ENCODE results near the gene CFAP45. TPM values are rescaled to one million over a fixed set of nuclear protein-coding genes. Genes with fewer than 3 reads are reported as not detected.

CFAP45 gene
- 1 to 10 TPM; 1.0 to 1.3 TPM for total RNA-seq

- Mint-ChIP-seq H3K4me3 (no peak within 1 kb of the TSS), H3K27me3 (peaks cover 7% of the 10 kb centered on the region), H3K27ac (no peak within 1 kb of the TSS), H3K36me3 (ENCODE audit: low read depth) (no peaks in the 10 kb centered on the region), H3K9me3 (no peaks in the 10 kb centered on the region), H3K4me1 (peaks cover 2% of the 10 kb centered on the region)
- ChIA-PET POLR2A (interaction anchor here (1.3 to 1.8 kb wide), 2 partner anchors 16 to 23 kb away, joined by 4 to 6 read pairs; no protein-coding TSS in a partner anchor), CTCF (interaction anchor here (2.0 kb wide), 1 partner anchor 107 kb away, joined by 6 read pairs; no protein-coding TSS in a partner anchor)
- DNase-seq, result peak; percentile 38
These were observed at the start of gene CFAP45 for GRCh38 chr1:159900086-159900680. CFAP45 (minus strand) TSS chr1:159900165; CDS start chr1:159900098, 67 bp downstream.

- Mint-ChIP-seq H3K36me3 (ENCODE audit: low read depth) (no peaks in the 10 kb centered on the region), H3K27ac (no peak overlapping the region), H3K9me3 (no peaks in the 10 kb centered on the region), H3K4me3 (no peak overlapping the region), H3K4me1 (peaks cover 5% of the 10 kb centered on the region), H3K27me3 (peaks cover 71% of the 10 kb centered on the region)
- ChIA-PET CTCF (interaction anchor here (1.7 kb wide), 1 partner anchor 57 kb away, joined by 5 read pairs; no protein-coding TSS in a partner anchor), POLR2A (no interaction called here)
- DNase-seq, result no peak
These were observed 49.2 kb upstream of the CFAP45 start for GRCh38 chr1:159949123-159949522.

GRCh38 chr1:159947942-159948341, 48.0 kb upstream of the CFAP45 start:
- H3K27ac Mint-ChIP-seq, result no peak overlapping the region
- POLR2A ChIA-PET, result no interaction called here

GRCh38 chr1:159946242-159947187, 46.5 kb upstream of the CFAP45 start:
- Mint-ChIP-seq H3K4me1 (peaks cover 5% of the 10 kb centered on the region), H3K4me3 (no peak overlapping the region), H3K27ac (no peak overlapping the region), H3K9me3 (no peaks in the 10 kb centered on the region), H3K27me3 (peaks cover 68% of the 10 kb centered on the region), H3K36me3 (ENCODE audit: low read depth) (no peaks in the 10 kb centered on the region)
- ChIA-PET CTCF (interaction anchor here (1.0 to 1.5 kb wide), 2 partner anchors 54 to 59 kb away, joined by 3 to 4 read pairs; no protein-coding TSS in a partner anchor), POLR2A (no interaction called here)
- DNase-seq, result no peak

More at GRCh38 chr1:159947942-159948341, 48.0 kb upstream of the CFAP45 start:
- CTCF ChIA-PET, result no interaction called here
- Mint-ChIP-seq H3K4me3 (no peak overlapping the region), H3K27me3 (peaks cover 73% of the 10 kb centered on the region), H3K9me3 (no peaks in the 10 kb centered on the region), H3K4me1 (peaks cover 5% of the 10 kb centered on the region), H3K36me3 (ENCODE audit: low read depth) (no peaks in the 10 kb centered on the region)
- no peak for DNase-seq

GRCh38 chr1:159945483-159946241, 45.7 kb upstream of the CFAP45 start, which contains the start of gene IGSF9:
IGSF9 (minus strand) TSS chr1:159945613; CDS start chr1:159943454, 2,159 bp downstream.
- peaks cover 63% of the 10 kb centered on the region for H3K27me3 Mint-ChIP-seq
- ChIA-PET CTCF (interaction anchor here (1.0 to 1.5 kb wide), 3 partner anchors 8 to 60 kb away, joined by 3 to 4 read pairs (median 3); no protein-coding TSS in a partner anchor), POLR2A (no interaction called here)
- H3K9me3 Mint-ChIP-seq, result no peaks in the 10 kb centered on the region
- no peak within 1 kb of the TSS for H3K4me3 Mint-ChIP-seq
- peak; percentile 42 for DNase-seq
- H3K4me1 Mint-ChIP-seq, result peaks cover 5% of the 10 kb centered on the region
- no peak within 1 kb of the TSS for H3K27ac Mint-ChIP-seq
- no peaks in the 10 kb centered on the region for H3K36me3 Mint-ChIP-seq (ENCODE audit: low read depth)

- H3K27ac Mint-ChIP-seq, result no peak overlapping the region
- no peak overlapping the region for H3K4me3 Mint-ChIP-seq
- H3K4me1 Mint-ChIP-seq, result peaks cover 5% of the 10 kb centered on the region
- POLR2A ChIA-PET, result no interaction called here
- H3K36me3 Mint-ChIP-seq (ENCODE audit: low read depth), result no peaks in the 10 kb centered on the region
- DNase-seq, result no peak
- H3K27me3 Mint-ChIP-seq, result peaks cover 62% of the 10 kb centered on the region
- H3K9me3 Mint-ChIP-seq, result no peaks in the 10 kb centered on the region
- CTCF ChIA-PET, result interaction anchor here (1.0 kb wide), 2 partner anchors 8 to 61 kb away, joined by 3 read pairs; no protein-coding TSS in a partner anchor
These were observed 44.9 kb upstream of the CFAP45 start for GRCh38 chr1:159944623-159945455.

GRCh38 chr1:159943908-159944622, 44.1 kb upstream of the CFAP45 start:
- H3K9me3 Mint-ChIP-seq, result no peaks in the 10 kb centered on the region
- H3K27me3 Mint-ChIP-seq, result peaks cover 59% of the 10 kb centered on the region
- H3K4me1 Mint-ChIP-seq, result peaks cover 5% of the 10 kb centered on the region
- CTCF ChIA-PET, result no interaction called here
- no peak for DNase-seq
- POLR2A ChIA-PET, result no interaction called here
- H3K36me3 Mint-ChIP-seq (ENCODE audit: low read depth), result no peaks in the 10 kb centered on the region
- no peak overlapping the region for H3K27ac Mint-ChIP-seq
- H3K4me3 Mint-ChIP-seq, result no peak overlapping the region

GRCh38 chr1:159943278-159943640, 43.3 kb upstream of the CFAP45 start:
- H3K9me3 Mint-ChIP-seq, result no peaks in the 10 kb centered on the region
- H3K27me3 Mint-ChIP-seq, result peaks cover 59% of the 10 kb centered on the region
- POLR2A ChIA-PET, result interaction anchor here (0.9 kb wide), 1 partner anchor 20 kb away, joined by 3 read pairs; no protein-coding TSS in a partner anchor
- no peak overlapping the region for H3K4me3 Mint-ChIP-seq
- no peak overlapping the region for H3K27ac Mint-ChIP-seq
- no peak for DNase-seq
- peaks cover 12% of the 10 kb centered on the region for H3K4me1 Mint-ChIP-seq
- CTCF ChIA-PET, result no interaction called here
- no peaks in the 10 kb centered on the region for H3K36me3 Mint-ChIP-seq (ENCODE audit: low read depth)

GRCh38 chr1:159942632-159943277, 42.8 kb upstream of the CFAP45 start:
- Mint-ChIP-seq H3K9me3 (no peaks in the 10 kb centered on the region), H3K4me3 (no peak overlapping the region), H3K4me1 (peaks cover 17% of the 10 kb centered on the region), H3K27ac (no peak overlapping the region), H3K36me3 (ENCODE audit: low read depth) (no peaks in the 10 kb centered on the region), H3K27me3 (peaks cover 56% of the 10 kb centered on the region)
- no peak for DNase-seq
- POLR2A ChIA-PET, result interaction anchor here (0.9 kb wide), 1 partner anchor 20 kb away, joined by 3 read pairs; no protein-coding TSS in a partner anchor
- CTCF ChIA-PET, result no interaction called here

GRCh38 chr1:159941591-159942560, 41.9 kb upstream of the CFAP45 start:
- H3K36me3 Mint-ChIP-seq (ENCODE audit: low read depth), result no peaks in the 10 kb centered on the region
- no peak overlapping the region for H3K4me3 Mint-ChIP-seq
- POLR2A ChIA-PET, result no interaction called here
- H3K27me3 Mint-ChIP-seq, result peaks cover 50% of the 10 kb centered on the region
- H3K9me3 Mint-ChIP-seq, result no peaks in the 10 kb centered on the region
- H3K27ac Mint-ChIP-seq, result no peak overlapping the region
- H3K4me1 Mint-ChIP-seq, result peaks cover 26% of the 10 kb centered on the region
- CTCF ChIA-PET, result interaction anchor here (1.1 to 9.9 kb wide), 2 partner anchors 64 to 137 kb away, joined by 4 to 160 read pairs; no protein-coding TSS in a partner anchor
- DNase-seq, result no peak

Measured in activated CD4-positive, alpha-beta memory T cell treated with anti-CD3 and anti-CD28 coated beads, Interleukin-2, amount 10 ng/mL, durations not matched to agents 7 days and 5 days (primary cell).